Sigmoid colon (tissue), 7 donors: ENCODE results near the gene LRR1. TPM values are rescaled to one million over a fixed set of nuclear protein-coding genes. Genes with fewer than 3 reads are reported as not detected.

ENCODE experiments used
- DNase-seq: peaks from one replicate; pipeline ENCODE4 v3.0.0-alpha.2; 2019
- H3K27ac ChIP-seq, 4 donors: fragments of 200-600 bp; sonication (generic); one replicate each; pipeline ENCODE4 v1.5.1; 2016 to 2019; ENCODE audit warnings: mild to moderate bottlenecking in 1 of 4
- H3K27me3 ChIP-seq, 3 donors: fragments of 200-600 bp; sonication (generic); one replicate each; pipeline ENCODE4 v1.5.1; 2019; ENCODE audit warnings: mild to moderate bottlenecking in 1 of 3
- H3K36me3 ChIP-seq, 4 donors: fragments of 200-600 bp; sonication (generic); one replicate each; pipeline ENCODE4 v1.5.1; 2016 to 2019
- H3K4me1 ChIP-seq, 4 donors: fragments of 200-600 bp; sonication (generic); one replicate each; pipeline ENCODE4 v1.5.1; 2017 to 2019
- H3K4me3 ChIP-seq, 4 donors: fragments of 200-600 bp; sonication (generic); one replicate each; pipeline ENCODE4 v1.5.1; 2017 to 2019; ENCODE audit warnings: mild to moderate bottlenecking in 2 of 4, moderate library complexity in 1 of 4
- H3K9me3 ChIP-seq, 4 donors: fragments of 200-600 bp in 3 of 4; sonication (generic) in 3 of 4; one replicate each; pipeline versions ENCODE4 v1.5.1 to v1.6.1; 2013 to 2019
- EP300 ChIP-seq, 4 donors: sonication (generic); formaldehyde crosslinking; IDR thresholded peaks; one replicate each; pipeline ENCODE4 v1.6.1; 2017; ENCODE audit warnings: antibody characterized with exemption in 4 of 4
- POLR2A ChIP-seq, 2 donors: fragments of 450-650 bp; IDR thresholded peaks; one replicate each; pipeline ENCODE4 v1.6.1; 2016; ENCODE audit warnings: antibody characterized with exemption in 2 of 2, mild to moderate bottlenecking in 2 of 2, moderate library complexity in 2 of 2
- POLR2AphosphoS5 ChIP-seq, 4 donors: sonication (generic); formaldehyde crosslinking; IDR thresholded peaks; one replicate each; pipeline ENCODE4 v1.6.1; 2017; ENCODE audit warnings: antibody characterized with exemption in 4 of 4
- WGBS, 2 donors: extraction: QIAGEN DNeasy Blood & Tissue Kit; methylation state at CpG; one replicate each; pipeline ENCODE4 v1.1.7; 2013; 5-methylcytosine and 5-hydroxymethylcytosine counted together
- intact Hi-C: fragments of 100-400 bp; cut with DNase I; formaldehyde crosslinking; loops from one replicate; pipeline ENCODE4 v1.15.1; 2023
- polyA plus RNA-seq, 3 donors: library from polyadenylated mRNA; stranded (reverse); fragments of 200-250 nt; gene quantifications; one replicate each; pipeline ENCODE4 v1.2.3, GENCODE V29; 2013
- total RNA-seq, 4 donors: library from RNA; depleted of rRNA; stranded (reverse); fragments of >200 nt; gene quantifications; one replicate each; pipeline ENCODE4 v1.1.0, GENCODE V29; 2016
- TF ChIP-seq, protein P1 (sequence below), 4 experiments: fragments of 450-650 bp in 3 of 4; fragments of 200-600 bp in 1 of 4; IDR thresholded peaks; one replicate each; pipeline ENCODE4 v1.5.1; 2016 to 2019; ENCODE audit warnings: antibody characterized with exemption in 4 of 4, mild to moderate bottlenecking in 3 of 4, moderate library complexity in 2 of 4
- donor health status: healthy with polysubstance abuse.
- donor health status: Bipolar disorder and iron deficiency.
- donor health status: healthy.

LRR1 gene
- total and polyA plus RNA-seq, 7 donors: 6.8 to 21.3 (median 9.7) TPM

- intact Hi-C loops: loop anchor here (5.0 kb wide), 1 partner anchor 37 kb away; the partner anchor contains the start of gene RPS29
- 15 to 60% methylated on average over 6 of the region's 6 CpGs for WGBS, 2 donors
- TF ChIP-seq POLR2A (IDR thresholded peaks at IDR 0.05) (no peak), EP300 (IDR thresholded peaks at IDR 0.05) (no peak), POLR2AphosphoS5 (IDR thresholded peaks at IDR 0.05) (no peak)
- TF ChIP-seq, protein P1, sequence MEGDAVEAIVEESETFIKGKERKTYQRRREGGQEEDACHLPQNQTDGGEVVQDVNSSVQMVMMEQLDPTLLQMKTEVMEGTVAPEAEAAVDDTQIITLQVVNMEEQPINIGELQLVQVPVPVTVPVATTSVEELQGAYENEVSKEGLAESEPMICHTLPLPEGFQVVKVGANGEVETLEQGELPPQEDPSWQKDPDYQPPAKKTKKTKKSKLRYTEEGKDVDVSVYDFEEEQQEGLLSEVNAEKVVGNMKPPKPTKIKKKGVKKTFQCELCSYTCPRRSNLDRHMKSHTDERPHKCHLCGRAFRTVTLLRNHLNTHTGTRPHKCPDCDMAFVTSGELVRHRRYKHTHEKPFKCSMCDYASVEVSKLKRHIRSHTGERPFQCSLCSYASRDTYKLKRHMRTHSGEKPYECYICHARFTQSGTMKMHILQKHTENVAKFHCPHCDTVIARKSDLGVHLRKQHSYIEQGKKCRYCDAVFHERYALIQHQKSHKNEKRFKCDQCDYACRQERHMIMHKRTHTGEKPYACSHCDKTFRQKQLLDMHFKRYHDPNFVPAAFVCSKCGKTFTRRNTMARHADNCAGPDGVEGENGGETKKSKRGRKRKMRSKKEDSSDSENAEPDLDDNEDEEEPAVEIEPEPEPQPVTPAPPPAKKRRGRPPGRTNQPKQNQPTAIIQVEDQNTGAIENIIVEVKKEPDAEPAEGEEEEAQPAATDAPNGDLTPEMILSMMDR (IDR thresholded peaks at IDR 0.05): no peak
- no peaks in the 10 kb centered on the region for H3K9me3 ChIP-seq
- H3K27me3 ChIP-seq: no peaks in the 10 kb centered on the region
- H3K36me3 ChIP-seq: peaks cover 0 to 16% (median 0%) of the 10 kb centered on the region in 4 donors
- H3K4me1 ChIP-seq: peaks cover 0 to 38% (median 32%) of the 10 kb centered on the region in 4 donors
- H3K27ac ChIP-seq: no peak overlapping the region
- DNase-seq: no peak
- H3K4me3 ChIP-seq: no peak overlapping the region
These were observed 25.4 kb downstream of the LRR1 start for GRCh38 chr14:49623941-49624839.

- Histone ChIP-seq H3K27ac (peak overlapping the region; percentile 91 to 99 (median 98)), H3K4me3 (peak overlapping the region; percentile 66 to 95 (median 86)), H3K36me3 (peaks cover 0 to 9% (median under 1%) of the 10 kb centered on the region in 4 donors), H3K27me3 (no peaks in the 10 kb centered on the region), H3K9me3 (no peaks in the 10 kb centered on the region), H3K4me1 (peaks cover 0 to 53% (median 33%) of the 10 kb centered on the region in 4 donors)
- peak; percentile 96 for DNase-seq
- WGBS, 2 donors: 0% methylated on average over 101 of the region's 101 CpGs
- peak; percentile 14 to 36 for TF ChIP-seq POLR2A (IDR thresholded peaks at IDR 0.05)
- TF ChIP-seq, protein P1 (IDR thresholded peaks at IDR 0.05): peak; percentile 62 to 80 (median 78)
- TF ChIP-seq EP300 (IDR thresholded peaks at IDR 0.05): no peak
- TF ChIP-seq POLR2AphosphoS5 (IDR thresholded peaks at IDR 0.05): peak; percentile 47 to 82 (median 67)
- intact Hi-C loops: loop anchor here (2.0 to 10.0 kb wide), 5 partner anchors 13 to 481 kb away; partner anchors contain the start of genes KLHDC1, KLHDC2, MGAT2 and NEMF
These were observed 35.2 kb downstream of the LRR1 start for GRCh38 chr14:49633640-49634546.

GRCh38 chr14:49634547-49635334, 36.0 kb downstream of the LRR1 start, which contains the start of gene DNAAF2:
Gene DNAAF2 (minus strand): TSS chr14:49635244. CDS start chr14:49635149, 95 bp downstream.
- peaks cover 0 to 53% (median 33%) of the 10 kb centered on the region in 4 donors for H3K4me1 ChIP-seq
- peaks cover 0 to 9% (median 2%) of the 10 kb centered on the region in 4 donors for H3K36me3 ChIP-seq
- WGBS, 2 donors: 0% methylated on average over 80 of the region's 80 CpGs
- TF ChIP-seq EP300 (IDR thresholded peaks at IDR 0.05): no peak
- TF ChIP-seq, protein P1 (IDR thresholded peaks at IDR 0.05): no peak
- no peak for TF ChIP-seq POLR2A (IDR thresholded peaks at IDR 0.05)
- peak in 1 of 4 donors; percentile 38 for TF ChIP-seq POLR2AphosphoS5 (IDR thresholded peaks at IDR 0.05)
- H3K4me3 ChIP-seq: peak within 1 kb of the TSS; percentile 66 to 95 (median 86)
- intact Hi-C loops: loop anchor here (2.0 to 10.0 kb wide), 5 partner anchors 14 to 480 kb away; partner anchors contain the start of genes KLHDC1, KLHDC2, MGAT2 and NEMF
- no peaks in the 10 kb centered on the region for H3K9me3 ChIP-seq
- peak within 1 kb of the TSS; percentile 91 to 99 (median 98) for H3K27ac ChIP-seq
- peak; percentile 80 for DNase-seq
- no peaks in the 10 kb centered on the region for H3K27me3 ChIP-seq
